ENCODE measurements around the gene SLC5A12.

Gene SLC5A12

GRCh38 chr11:26743622-26744021 lies 21.8 kb upstream of the SLC5A12 start:
- in situ Hi-C loops (cut with MboI; ENCODE audit: low sequenced_read_pairs, unreplicated experiment): no loop called here
- TF ChIP-seq CTCF (IDR thresholded peaks at IDR 0.05; ENCODE audit: borderline replicate concordance, control extremely low read depth, extremely low read depth, insufficient read depth, missing control alignments): no peak
- DNase-seq (ENCODE audit: low spot score): no peak

DNA sequence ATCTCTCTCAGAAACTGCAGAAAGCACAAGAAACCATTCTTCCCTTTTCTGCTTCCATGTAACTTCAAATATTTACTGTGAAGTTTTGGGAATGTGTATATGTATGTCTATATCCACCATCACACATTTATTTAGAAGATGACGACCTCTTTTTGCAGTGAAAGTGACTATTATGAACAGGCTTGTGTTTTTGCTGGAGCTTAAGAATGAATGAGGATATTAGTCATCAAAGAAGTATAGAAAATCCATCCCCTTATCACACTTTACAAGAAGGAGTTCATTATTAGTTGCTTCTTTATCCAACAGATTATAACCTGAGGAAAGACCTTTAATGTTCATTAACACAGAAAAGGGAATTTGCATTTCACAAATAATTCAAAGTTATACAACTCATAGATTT lies 21.1 kb upstream of the SLC5A12 start:
- TF ChIP-seq CTCF (IDR thresholded peaks at IDR 0.05; ENCODE audit: borderline replicate concordance, control extremely low read depth, extremely low read depth, insufficient read depth, missing control alignments): no peak
- in situ Hi-C loops (cut with MboI; ENCODE audit: low sequenced_read_pairs, unreplicated experiment): no loop called here
- DNase-seq (ENCODE audit: low spot score): no peak

DNA sequence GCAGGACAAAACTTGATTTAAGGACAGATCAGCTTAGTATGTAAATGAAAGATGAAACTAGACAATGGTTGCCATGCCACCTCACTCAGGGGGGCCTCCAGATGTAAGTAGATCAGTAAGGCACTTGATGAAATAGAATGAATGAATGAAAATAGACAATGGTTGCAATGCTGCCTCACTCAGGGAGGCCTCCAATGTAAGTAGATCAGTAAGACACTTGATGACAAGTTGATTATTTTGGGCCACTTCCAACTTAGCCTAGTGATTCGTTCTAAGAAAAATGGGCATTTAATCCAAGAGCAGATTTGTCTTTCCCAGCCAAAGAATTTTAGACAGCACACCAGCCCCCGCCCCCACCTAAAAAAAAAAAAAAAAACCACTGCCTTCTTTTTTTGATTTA lies 19.2 kb upstream of the SLC5A12 start:
- no peak for TF ChIP-seq CTCF (IDR thresholded peaks at IDR 0.05; ENCODE audit: borderline replicate concordance, control extremely low read depth, extremely low read depth, insufficient read depth, missing control alignments)
- in situ Hi-C loops (cut with MboI; ENCODE audit: low sequenced_read_pairs, unreplicated experiment): no loop called here
- DNase-seq (ENCODE audit: low spot score): no peak

GRCh38 chr11:26739366-26740073 lies 17.7 kb upstream of the SLC5A12 start:
- TF ChIP-seq CTCF (IDR thresholded peaks at IDR 0.05; ENCODE audit: borderline replicate concordance, control extremely low read depth, extremely low read depth, insufficient read depth, missing control alignments): no peak
- DNase-seq (ENCODE audit: low spot score): no peak
- in situ Hi-C loops (cut with MboI; ENCODE audit: low sequenced_read_pairs, unreplicated experiment): no loop called here

DNA sequence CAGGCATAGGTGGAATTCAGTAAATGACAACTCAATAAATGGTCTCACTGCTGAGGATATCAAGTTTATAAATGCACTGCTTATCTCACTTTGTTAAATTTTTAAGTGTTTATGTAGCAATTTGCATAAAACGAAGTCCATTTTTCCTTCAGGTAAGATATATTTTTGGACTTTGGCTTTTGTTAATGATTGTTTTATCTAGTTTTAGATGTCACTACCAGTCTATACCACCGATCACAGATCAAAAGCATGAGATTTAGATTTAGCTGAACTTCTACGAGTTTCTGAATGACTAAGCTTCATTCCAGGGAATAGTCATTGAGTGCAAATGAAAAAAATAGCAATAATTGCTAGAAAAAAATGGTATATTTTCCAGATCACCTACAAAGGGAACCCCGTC lies 12.8 kb upstream of the SLC5A12 start:
- in situ Hi-C loops (cut with MboI; ENCODE audit: low sequenced_read_pairs, unreplicated experiment): no loop called here
- TF ChIP-seq CTCF (IDR thresholded peaks at IDR 0.05; ENCODE audit: borderline replicate concordance, control extremely low read depth, extremely low read depth, insufficient read depth, missing control alignments): no peak

DNA sequence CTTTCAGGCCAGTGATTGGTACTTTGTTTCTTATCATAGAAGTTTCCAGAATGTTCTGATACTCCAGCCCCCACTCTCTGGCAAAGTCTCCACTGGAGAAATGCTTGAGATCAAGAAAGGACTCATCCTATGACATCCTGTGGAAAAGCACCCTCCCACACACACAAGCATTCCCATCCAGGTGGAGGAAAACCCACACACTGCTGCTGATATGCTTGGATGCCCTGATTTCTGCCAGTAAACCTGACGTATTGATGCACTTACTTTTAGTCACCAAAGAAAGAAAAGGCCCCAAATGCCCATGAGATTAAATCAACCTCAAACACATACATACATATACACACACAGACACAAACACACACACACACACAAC lies 9.2 kb upstream of the SLC5A12 start:
- no peak for TF ChIP-seq CTCF (IDR thresholded peaks at IDR 0.05; ENCODE audit: borderline replicate concordance, control extremely low read depth, extremely low read depth, insufficient read depth, missing control alignments)
- in situ Hi-C loops (cut with MboI; ENCODE audit: low sequenced_read_pairs, unreplicated experiment): no loop called here
- no peak for DNase-seq (ENCODE audit: low spot score)

More for the DNA sequence above, 12.8 kb upstream of the SLC5A12 start:
- DNase-seq (ENCODE audit: low spot score): no peak

Data from GM13976 (cell line).